HuH-7.5 (cell line): Measurements from ENCODE around the gene CHN1.

Experiments
- DNase-seq: peaks from one replicate; pipeline ENCODE4 v3.0.0; 2011; ENCODE audit warnings: low spot score

The CHN1 gene

GRCh38 chr2:175010848-175011254 is 5.7 kb upstream of the CHN1 start:
- DNase-seq, result no peak

GRCh38 chr2:175009917-175010621 is 4.9 kb upstream of the CHN1 start:
- no peak for DNase-seq

GRCh38 chr2:175008801-175009495 is 3.8 kb upstream of the CHN1 start:
- no peak for DNase-seq

GRCh38 chr2:175008009-175008408 is 2.8 kb upstream of the CHN1 start:
- no peak for DNase-seq

- DNase-seq, result no peak
Observed at GRCh38 chr2:175007510-175007909, 2.3 kb upstream of the CHN1 start.

- no peak for DNase-seq
Observed at GRCh38 chr2:175006281-175006680, 1.1 kb upstream of the CHN1 start.

GRCh38 chr2:175005733-175006264 is 618 bp upstream of the CHN1 start:
- peak; percentile 63 for DNase-seq

- peak; percentile 56 for DNase-seq
Observed at GRCh38 chr2:175004730-175004979, 526 bp downstream of the CHN1 start.

- peak; percentile 42 for DNase-seq
Observed at GRCh38 chr2:175003875-175004729, 1.1 kb downstream of the CHN1 start.

- no peak for DNase-seq
Observed at GRCh38 chr2:175002547-175003274, 2.5 kb downstream of the CHN1 start.

- no peak for DNase-seq
Observed at GRCh38 chr2:175001566-175001965, 3.6 kb downstream of the CHN1 start.

GRCh38 chr2:174997110-174997509 is 8.1 kb downstream of the CHN1 start:
- DNase-seq, result no peak

- no peak for DNase-seq
Observed at GRCh38 chr2:174996622-174997021, 8.6 kb downstream of the CHN1 start.

- DNase-seq, result no peak
Observed at GRCh38 chr2:174994381-174994780, 10.8 kb downstream of the CHN1 start.

- DNase-seq, result no peak
Observed at GRCh38 chr2:174992886-174993285, 12.3 kb downstream of the CHN1 start.

- no peak for DNase-seq
Observed at GRCh38 chr2:174985614-174986013, 19.6 kb downstream of the CHN1 start.

GRCh38 chr2:174984561-174984960 is 20.6 kb downstream of the CHN1 start:
- DNase-seq, result no peak

- DNase-seq, result no peak
Observed at GRCh38 chr2:174981331-174981730, 23.9 kb downstream of the CHN1 start.

GRCh38 chr2:174979996-174980395 is 25.2 kb downstream of the CHN1 start:
- no peak for DNase-seq

GRCh38 chr2:174977364-174977763 is 27.8 kb downstream of the CHN1 start:
- DNase-seq, result no peak

- no peak for DNase-seq
Observed at GRCh38 chr2:174974131-174974530, 31.1 kb downstream of the CHN1 start.

GRCh38 chr2:174972924-174973323 is 32.3 kb downstream of the CHN1 start:
- DNase-seq, result no peak
